GM12878 (cell line): Measurements from ENCODE around the gene TNFSF12. TPM values are rescaled to one million over a fixed set of nuclear protein-coding genes. Genes with fewer than 3 reads are reported as not detected.
A peak's percentile ranks its signal among the peaks of the same experiment; 100 is the strongest.

Experiments used
- ATF7 ChIP-seq: fragments of 450-650 bp; IDR thresholded peaks from 2 replicates; pipeline ENCODE4 v1.6.1; 2016; ENCODE audit warnings: low read depth, mild to moderate bottlenecking
- BHLHE40 ChIP-seq, 2 experiments: fragments of 450-650 bp in 1 of 2; IDR thresholded peaks; 2 replicates each; pipeline ENCODE4 v1.6.1; 2011 to 2017; ENCODE audit warnings: low read depth in 2 of 2, borderline replicate concordance in 1 of 2, improper control_type of control experiment in 1 of 2, low read length in 1 of 2, mild to moderate bottlenecking in 1 of 2
- CBX3 ChIP-seq: fragments of 200-600 bp; sonication (generic); IDR thresholded peaks from 2 replicates; pipeline ENCODE4 v1.6.1; 2016; ENCODE audit warnings: low read depth, borderline replicate concordance
- CHD4 ChIP-seq: fragments of 200-600 bp; sonication (generic); IDR thresholded peaks from 2 replicates; pipeline ENCODE4 v1.6.1; 2016; ENCODE audit warnings: mild to moderate bottlenecking
- DPF2 ChIP-seq: fragments of 450-650 bp; IDR thresholded peaks from 2 replicates; pipeline ENCODE4 v1.6.1; 2017; ENCODE audit warnings: mild to moderate bottlenecking
- ETV6 ChIP-seq, 2 experiments: fragments of 450-650 bp in 1 of 2; IDR thresholded peaks in 1 of 2; conservative IDR thresholded peaks in 1 of 2; 2 replicates each; pipeline ENCODE4 v1.6.1; 2014; ENCODE audit warnings: antibody characterized with exemption in 1 of 2, borderline replicate concordance in 1 of 2, low read depth in 1 of 2, mild to moderate bottlenecking in 1 of 2, moderate library complexity in 1 of 2
- EZH2 ChIP-seq: IDR thresholded peaks from 2 replicates; pipeline ENCODE4 v1.6.1; 2012; ENCODE audit warnings: low read depth, mild to moderate bottlenecking, control low read depth, inconsistent platforms, low read length, borderline replicate concordance; ENCODE audit not compliant: control insufficient read depth
- HDAC6 ChIP-seq: fragments of 200-600 bp; sonication (generic); IDR thresholded peaks from one replicate; pipeline ENCODE4 v1.8.0; 2017; ENCODE audit warnings: antibody characterized with exemption; ENCODE audit not compliant: unreplicated experiment
- IKZF2 ChIP-seq, 2 experiments: fragments of 450-650 bp; IDR thresholded peaks; 2 replicates each; pipeline ENCODE4 v1.6.1; 2017; ENCODE audit warnings: mild to moderate bottlenecking in 2 of 2, moderate library complexity in 2 of 2
- MTA2 ChIP-seq: fragments of 450-650 bp; IDR thresholded peaks from 2 replicates; pipeline ENCODE4 v1.6.1; 2016; ENCODE audit warnings: low read depth, mild to moderate bottlenecking, moderate library complexity
- MYC ChIP-seq: IDR thresholded peaks from 2 replicates; pipeline ENCODE4 v1.6.1; 2011; ENCODE audit warnings: mild to moderate bottlenecking, low read length, moderate library complexity, inconsistent platforms; ENCODE audit not compliant: insufficient read depth, insufficient replicate concordance, insufficient read length, severe bottlenecking
- NBN ChIP-seq: fragments of 450-650 bp; IDR thresholded peaks from 2 replicates; pipeline ENCODE4 v1.6.1; 2016
- NR2F1 ChIP-seq: fragments of 450-650 bp; conservative IDR thresholded peaks from 2 replicates; pipeline ENCODE4 v1.6.1; 2017; ENCODE audit warnings: mild to moderate bottlenecking
- POLR2A ChIP-seq: IDR thresholded peaks from 2 replicates; pipeline ENCODE4 v1.6.1; 2011; ENCODE audit warnings: low read depth, mild to moderate bottlenecking, low read length
- POLR2AphosphoS2 ChIP-seq: IDR thresholded peaks from 2 replicates; pipeline ENCODE4 v1.6.1; 2011; ENCODE audit warnings: low read depth, mild to moderate bottlenecking, low read length, improper control_type of control experiment, moderate library complexity
- SMAD5 ChIP-seq: IDR thresholded peaks from 2 replicates; pipeline ENCODE4 v1.6.1; 2016; ENCODE audit warnings: antibody characterized with exemption, low read depth
- SP1 ChIP-seq: IDR thresholded peaks from one replicate; pipeline ENCODE4 v1.6.1; 2011; ENCODE audit warnings: low read depth, low read length
- YY1 ChIP-seq: IDR thresholded peaks from 2 replicates; pipeline ENCODE4 v1.6.1; 2011; ENCODE audit warnings: low read depth, mild to moderate bottlenecking, low read length
- ZNF217 ChIP-seq: fragments of 450-650 bp; IDR thresholded peaks from 2 replicates; pipeline ENCODE4 v1.6.1; 2017; ENCODE audit warnings: antibody characterized with exemption, mild to moderate bottlenecking
- polyA plus RNA-seq, 11 experiments: library from polyadenylated mRNA; depleted of rRNA in 4 of 11; unstranded in 6 of 11; stranded (reverse) in 5 of 11; fragments of >200 nt; fragmentation: Nextera tagmentation in 4 of 11; fragmentation: Illumina TruSeq in 1 of 11; extraction: Ambion mirVana in 4 of 11; extraction: Trizol in 1 of 11; gene quantifications; 1 replicate in 1 of 11; 2 replicates in 10 of 11; pipeline versions ENCODE4 v1.2.1 to v1.2.3, GENCODE V29; 2011 to 2016; ENCODE audit warnings: inconsistent platforms in 2 of 11, missing spikeins in 2 of 11, low read depth in 1 of 11
- total RNA-seq, 4 experiments: library from RNA; depleted of rRNA in 3 of 4; stranded (reverse); fragments of >200 nt in 3 of 4; fragmentation: Illumina TruSeq in 1 of 4; extraction: Trizol in 1 of 4; gene quantifications; 2 replicates each; pipeline versions ENCODE4 v1.2.1 to v1.2.3, GENCODE V29; 2013 to 2021
- TF ChIP-seq, protein P1 (sequence below): fragments of 450-650 bp; IDR thresholded peaks from 2 replicates; pipeline ENCODE4 v1.6.1; 2017; ENCODE audit warnings: mild to moderate bottlenecking, moderate library complexity
- TF ChIP-seq, protein P2 (sequence below): fragments of 450-650 bp; IDR thresholded peaks from 2 replicates; pipeline ENCODE4 v1.6.1; 2017; ENCODE audit warnings: low read depth, mild to moderate bottlenecking, moderate library complexity
- TF ChIP-seq, protein P3 (sequence below): IDR thresholded peaks from 2 replicates; pipeline ENCODE4 v1.6.1; 2012; ENCODE audit warnings: mild to moderate bottlenecking, low read depth, low read length

Gene TNFSF12
- total and polyA plus RNA-seq, 10 of the 15 experiments (the other 5 are each of a cell fraction or from before 2014, with no cell fraction given), result 0.32 to 7.0 (median 2.6) TPM

DNA sequence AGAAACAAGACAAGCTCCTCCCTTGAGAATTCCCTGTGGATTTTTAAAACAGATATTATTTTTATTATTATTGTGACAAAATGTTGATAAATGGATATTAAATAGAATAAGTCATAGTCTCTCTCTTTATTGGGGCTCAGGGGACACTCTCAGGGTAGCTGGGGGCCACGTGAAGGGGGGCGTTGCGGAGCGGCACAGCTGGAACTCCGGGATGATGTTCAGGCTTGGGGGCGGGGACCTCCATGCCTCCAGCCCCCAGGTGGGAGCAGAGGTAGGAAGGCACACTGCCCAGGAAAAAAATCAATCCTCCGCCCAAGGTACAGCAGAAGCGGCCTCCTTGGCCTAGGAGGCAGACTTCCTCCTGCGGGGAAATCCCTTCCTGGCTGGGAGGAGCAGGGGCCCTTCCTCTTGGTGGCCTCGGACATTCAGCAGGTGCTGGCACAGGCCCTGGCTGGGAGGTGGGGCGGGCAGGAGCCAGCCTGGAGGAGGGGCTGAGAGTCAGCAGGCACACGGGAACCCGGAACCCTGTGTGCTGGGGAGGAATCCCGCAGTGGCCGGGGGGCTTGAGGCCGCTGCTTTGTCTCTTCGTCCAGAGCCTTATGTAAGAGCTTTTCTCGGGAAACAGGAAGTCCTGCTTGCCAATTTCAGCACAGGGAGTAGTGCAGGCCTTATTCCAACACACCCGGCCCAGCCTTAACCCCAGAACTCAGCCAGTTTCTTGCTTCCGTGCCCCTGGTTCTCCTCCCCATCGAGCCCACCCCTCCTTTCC is 9.1 kb downstream of the TNFSF12 start (continued):
- TF ChIP-seq, protein P1, sequence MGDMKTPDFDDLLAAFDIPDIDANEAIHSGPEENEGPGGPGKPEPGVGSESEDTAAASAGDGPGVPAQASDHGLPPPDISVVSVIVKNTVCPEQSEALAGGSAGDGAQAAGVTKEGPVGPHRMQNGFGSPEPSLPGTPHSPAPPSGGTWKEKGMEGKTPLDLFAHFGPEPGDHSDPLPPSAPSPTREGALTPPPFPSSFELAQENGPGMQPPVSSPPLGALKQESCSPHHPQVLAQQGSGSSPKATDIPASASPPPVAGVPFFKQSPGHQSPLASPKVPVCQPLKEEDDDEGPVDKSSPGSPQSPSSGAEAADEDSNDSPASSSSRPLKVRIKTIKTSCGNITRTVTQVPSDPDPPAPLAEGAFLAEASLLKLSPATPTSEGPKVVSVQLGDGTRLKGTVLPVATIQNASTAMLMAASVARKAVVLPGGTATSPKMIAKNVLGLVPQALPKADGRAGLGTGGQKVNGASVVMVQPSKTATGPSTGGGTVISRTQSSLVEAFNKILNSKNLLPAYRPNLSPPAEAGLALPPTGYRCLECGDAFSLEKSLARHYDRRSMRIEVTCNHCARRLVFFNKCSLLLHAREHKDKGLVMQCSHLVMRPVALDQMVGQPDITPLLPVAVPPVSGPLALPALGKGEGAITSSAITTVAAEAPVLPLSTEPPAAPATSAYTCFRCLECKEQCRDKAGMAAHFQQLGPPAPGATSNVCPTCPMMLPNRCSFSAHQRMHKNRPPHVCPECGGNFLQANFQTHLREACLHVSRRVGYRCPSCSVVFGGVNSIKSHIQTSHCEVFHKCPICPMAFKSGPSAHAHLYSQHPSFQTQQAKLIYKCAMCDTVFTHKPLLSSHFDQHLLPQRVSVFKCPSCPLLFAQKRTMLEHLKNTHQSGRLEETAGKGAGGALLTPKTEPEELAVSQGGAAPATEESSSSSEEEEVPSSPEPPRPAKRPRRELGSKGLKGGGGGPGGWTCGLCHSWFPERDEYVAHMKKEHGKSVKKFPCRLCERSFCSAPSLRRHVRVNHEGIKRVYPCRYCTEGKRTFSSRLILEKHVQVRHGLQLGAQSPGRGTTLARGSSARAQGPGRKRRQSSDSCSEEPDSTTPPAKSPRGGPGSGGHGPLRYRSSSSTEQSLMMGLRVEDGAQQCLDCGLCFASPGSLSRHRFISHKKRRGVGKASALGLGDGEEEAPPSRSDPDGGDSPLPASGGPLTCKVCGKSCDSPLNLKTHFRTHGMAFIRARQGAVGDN, result peak; percentile 86
- TF ChIP-seq YY1, result no peak
- no peak for TF ChIP-seq CHD4
- TF ChIP-seq BHLHE40 (IDR thresholded peaks at IDR 0.05; ENCODE audit: borderline replicate concordance in 1 of 2, low read depth in 2 of 2, low read length in 1 of 2), result peak in 1 of 2 experiments; percentile 76; a peak in 3 of 4 replicates
- TF ChIP-seq ETV6 (conservative IDR thresholded peaks at IDR 0.05 in 1 of 2, IDR thresholded peaks at IDR 0.05 in 1 of 2; ENCODE audit: borderline replicate concordance in 1 of 2, low read depth in 1 of 2), result no peak
- peak; percentile 71 for TF ChIP-seq POLR2A
- peak; percentile 41; the same call in 1 of the 2 replicates for TF ChIP-seq SMAD5
- peak; percentile 56 to 65; a peak in 2 of 4 replicates for TF ChIP-seq IKZF2 (IDR thresholded peaks at IDR 0.05)
- TF ChIP-seq MTA2, result peak; percentile 42; the same call in 1 of the 2 replicates
- TF ChIP-seq MYC, result peak; percentile 10
- TF ChIP-seq POLR2AphosphoS2, result no peak
- no peak for TF ChIP-seq ZNF217
- TF ChIP-seq, protein P2, sequence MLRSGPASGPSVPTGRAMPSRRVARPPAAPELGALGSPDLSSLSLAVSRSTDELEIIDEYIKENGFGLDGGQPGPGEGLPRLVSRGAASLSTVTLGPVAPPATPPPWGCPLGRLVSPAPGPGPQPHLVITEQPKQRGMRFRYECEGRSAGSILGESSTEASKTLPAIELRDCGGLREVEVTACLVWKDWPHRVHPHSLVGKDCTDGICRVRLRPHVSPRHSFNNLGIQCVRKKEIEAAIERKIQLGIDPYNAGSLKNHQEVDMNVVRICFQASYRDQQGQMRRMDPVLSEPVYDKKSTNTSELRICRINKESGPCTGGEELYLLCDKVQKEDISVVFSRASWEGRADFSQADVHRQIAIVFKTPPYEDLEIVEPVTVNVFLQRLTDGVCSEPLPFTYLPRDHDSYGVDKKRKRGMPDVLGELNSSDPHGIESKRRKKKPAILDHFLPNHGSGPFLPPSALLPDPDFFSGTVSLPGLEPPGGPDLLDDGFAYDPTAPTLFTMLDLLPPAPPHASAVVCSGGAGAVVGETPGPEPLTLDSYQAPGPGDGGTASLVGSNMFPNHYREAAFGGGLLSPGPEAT, result peak; percentile 60; the same call in 1 of the 2 replicates
- no peak for TF ChIP-seq CBX3
- TF ChIP-seq NR2F1, result peak; percentile 22; the same call in 1 of the 2 replicates
- TF ChIP-seq ATF7, result no peak
- TF ChIP-seq HDAC6, result no peak
- TF ChIP-seq, protein P3, sequence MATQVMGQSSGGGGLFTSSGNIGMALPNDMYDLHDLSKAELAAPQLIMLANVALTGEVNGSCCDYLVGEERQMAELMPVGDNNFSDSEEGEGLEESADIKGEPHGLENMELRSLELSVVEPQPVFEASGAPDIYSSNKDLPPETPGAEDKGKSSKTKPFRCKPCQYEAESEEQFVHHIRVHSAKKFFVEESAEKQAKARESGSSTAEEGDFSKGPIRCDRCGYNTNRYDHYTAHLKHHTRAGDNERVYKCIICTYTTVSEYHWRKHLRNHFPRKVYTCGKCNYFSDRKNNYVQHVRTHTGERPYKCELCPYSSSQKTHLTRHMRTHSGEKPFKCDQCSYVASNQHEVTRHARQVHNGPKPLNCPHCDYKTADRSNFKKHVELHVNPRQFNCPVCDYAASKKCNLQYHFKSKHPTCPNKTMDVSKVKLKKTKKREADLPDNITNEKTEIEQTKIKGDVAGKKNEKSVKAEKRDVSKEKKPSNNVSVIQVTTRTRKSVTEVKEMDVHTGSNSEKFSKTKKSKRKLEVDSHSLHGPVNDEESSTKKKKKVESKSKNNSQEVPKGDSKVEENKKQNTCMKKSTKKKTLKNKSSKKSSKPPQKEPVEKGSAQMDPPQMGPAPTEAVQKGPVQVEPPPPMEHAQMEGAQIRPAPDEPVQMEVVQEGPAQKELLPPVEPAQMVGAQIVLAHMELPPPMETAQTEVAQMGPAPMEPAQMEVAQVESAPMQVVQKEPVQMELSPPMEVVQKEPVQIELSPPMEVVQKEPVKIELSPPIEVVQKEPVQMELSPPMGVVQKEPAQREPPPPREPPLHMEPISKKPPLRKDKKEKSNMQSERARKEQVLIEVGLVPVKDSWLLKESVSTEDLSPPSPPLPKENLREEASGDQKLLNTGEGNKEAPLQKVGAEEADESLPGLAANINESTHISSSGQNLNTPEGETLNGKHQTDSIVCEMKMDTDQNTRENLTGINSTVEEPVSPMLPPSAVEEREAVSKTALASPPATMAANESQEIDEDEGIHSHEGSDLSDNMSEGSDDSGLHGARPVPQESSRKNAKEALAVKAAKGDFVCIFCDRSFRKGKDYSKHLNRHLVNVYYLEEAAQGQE, result no peak
- no peak for TF ChIP-seq SP1
- TF ChIP-seq NBN, result 0 out of 2 replicates have a peak, but pooled peaks have one; percentile 65
- peak; percentile 54 for TF ChIP-seq DPF2
- no peak for TF ChIP-seq EZH2
